ENCODE measurements around the gene PRSS48. TPM values are rescaled to one million over a fixed set of nuclear protein-coding genes. Genes with fewer than 3 reads are reported as not detected.
"Not testable (repeated sequence)": the region's sequence is repeated elsewhere in the genome, so short reads cannot be mapped to it uniquely, and the experiment has no call there.

The PRSS48 gene
- total RNA-seq, 2 experiments from 2014 or later = not detected

- peaks cover 2% of the 10 kb centered on the region for H3K27me3 Mint-ChIP-seq
- DNase-seq = no peak
- H3K9me3 Mint-ChIP-seq = no peaks in the 10 kb centered on the region
- ChIA-PET CTCF (no interaction called here), POLR2A (no interaction called here)
- H3K27ac Mint-ChIP-seq = no peak overlapping the region
- no peak overlapping the region for H3K4me3 Mint-ChIP-seq
- H3K4me1 Mint-ChIP-seq = no peaks in the 10 kb centered on the region
- H3K36me3 Mint-ChIP-seq (ENCODE audit: low read depth) = no peaks in the 10 kb centered on the region
Observed at GRCh38 chr4:151314479-151314878, 37.5 kb downstream of the PRSS48 start.

GRCh38 chr4:151315212-151315886 lies 38.4 kb downstream of the PRSS48 start:
- CTCF ChIA-PET = no interaction called here
- no peak overlapping the region for H3K4me3 Mint-ChIP-seq
- H3K4me1 Mint-ChIP-seq = no peaks in the 10 kb centered on the region
- H3K9me3 Mint-ChIP-seq = no peaks in the 10 kb centered on the region
- no peak overlapping the region for H3K27ac Mint-ChIP-seq
- no peak for DNase-seq
- peaks cover 10% of the 10 kb centered on the region for H3K27me3 Mint-ChIP-seq
- H3K36me3 Mint-ChIP-seq (ENCODE audit: low read depth) = no peaks in the 10 kb centered on the region
- POLR2A ChIA-PET = no interaction called here

GRCh38 chr4:151316645-151317044 lies 39.7 kb downstream of the PRSS48 start:
- Mint-ChIP-seq H3K9me3 (no peaks in the 10 kb centered on the region), H3K27ac (no peak overlapping the region), H3K4me1 (no peaks in the 10 kb centered on the region), H3K27me3 (peaks cover 17% of the 10 kb centered on the region), H3K36me3 (ENCODE audit: low read depth) (no peaks in the 10 kb centered on the region), H3K4me3 (no peak overlapping the region)
- CTCF ChIA-PET = no interaction called here
- POLR2A ChIA-PET = interaction anchor here (1.1 kb wide), 1 partner anchor 12 kb away, joined by 3 read pairs; no protein-coding TSS in a partner anchor
- DNase-seq = no peak

GRCh38 chr4:151318307-151319006 lies 41.5 kb downstream of the PRSS48 start:
- no peaks in the 10 kb centered on the region for H3K4me1 Mint-ChIP-seq
- H3K27ac Mint-ChIP-seq = no peak overlapping the region
- H3K9me3 Mint-ChIP-seq = no peaks in the 10 kb centered on the region
- POLR2A ChIA-PET = no interaction called here
- no peak for DNase-seq
- CTCF ChIA-PET = no interaction called here
- H3K4me3 Mint-ChIP-seq = no peak overlapping the region
- H3K36me3 Mint-ChIP-seq (ENCODE audit: low read depth) = no peaks in the 10 kb centered on the region
- peaks cover 29% of the 10 kb centered on the region for H3K27me3 Mint-ChIP-seq

- Mint-ChIP-seq H3K4me1 (peaks cover 4% of the 10 kb centered on the region), H3K9me3 (no peaks in the 10 kb centered on the region), H3K27ac (no peak overlapping the region), H3K27me3 (peaks cover 40% of the 10 kb centered on the region), H3K4me3 (no peak overlapping the region), H3K36me3 (ENCODE audit: low read depth) (no peaks in the 10 kb centered on the region)
- ChIA-PET CTCF (no interaction called here), POLR2A (no interaction called here)
- no peak for DNase-seq
Observed at GRCh38 chr4:151319490-151319889, 42.5 kb downstream of the PRSS48 start.

GRCh38 chr4:151321586-151321985 lies 44.6 kb downstream of the PRSS48 start:
- Mint-ChIP-seq H3K27ac (no peak overlapping the region), H3K27me3 (peaks cover 52% of the 10 kb centered on the region), H3K9me3 (no peaks in the 10 kb centered on the region), H3K4me1 (peaks cover 9% of the 10 kb centered on the region), H3K4me3 (no peak overlapping the region), H3K36me3 (ENCODE audit: low read depth) (no peaks in the 10 kb centered on the region)
- ChIA-PET CTCF (no interaction called here), POLR2A (no interaction called here)
- DNase-seq = no peak

- H3K27ac Mint-ChIP-seq; H3K4me1 Mint-ChIP-seq; DNase-seq; H3K36me3 Mint-ChIP-seq (ENCODE audit: low read depth); H3K9me3 Mint-ChIP-seq; CTCF ChIA-PET; H3K4me3 Mint-ChIP-seq: not testable (repeated sequence)
- POLR2A ChIA-PET = interaction anchor here (0.6 kb wide), 1 partner anchor 628 kb away, joined by 3 read pairs; no protein-coding TSS in a partner anchor
- peaks cover 56% of the 10 kb centered on the region for H3K27me3 Mint-ChIP-seq
Observed at GRCh38 chr4:151322161-151322560, 45.2 kb downstream of the PRSS48 start.

GRCh38 chr4:151322570-151322969 lies 45.6 kb downstream of the PRSS48 start:
- no peak for DNase-seq
- ChIA-PET POLR2A (interaction anchor here (0.6 kb wide), 1 partner anchor 627 kb away, joined by 3 read pairs; no protein-coding TSS in a partner anchor), CTCF (no interaction called here)
- no peak overlapping the region for H3K27ac Mint-ChIP-seq
- peaks cover 9% of the 10 kb centered on the region for H3K4me1 Mint-ChIP-seq
- H3K9me3 Mint-ChIP-seq = no peaks in the 10 kb centered on the region
- no peak overlapping the region for H3K4me3 Mint-ChIP-seq
- no peaks in the 10 kb centered on the region for H3K36me3 Mint-ChIP-seq (ENCODE audit: low read depth)
- H3K27me3 Mint-ChIP-seq = peaks cover 56% of the 10 kb centered on the region

GRCh38 chr4:151323667-151324066 lies 46.7 kb downstream of the PRSS48 start:
- peaks cover 9% of the 10 kb centered on the region for H3K4me1 Mint-ChIP-seq
- H3K27ac Mint-ChIP-seq = no peak overlapping the region
- no peaks in the 10 kb centered on the region for H3K36me3 Mint-ChIP-seq (ENCODE audit: low read depth)
- CTCF ChIA-PET = interaction anchor here (1.0 kb wide), 1 partner anchor 46 kb away, joined by 3 read pairs; the partner anchor contains the start of gene PRSS48
- H3K9me3 Mint-ChIP-seq = no peaks in the 10 kb centered on the region
- H3K27me3 Mint-ChIP-seq = peaks cover 60% of the 10 kb centered on the region
- no peak for DNase-seq
- no peak overlapping the region for H3K4me3 Mint-ChIP-seq
- POLR2A ChIA-PET = no interaction called here

GRCh38 chr4:151324124-151324751 lies 47.3 kb downstream of the PRSS48 start:
- no peaks in the 10 kb centered on the region for H3K36me3 Mint-ChIP-seq (ENCODE audit: low read depth)
- H3K4me3 Mint-ChIP-seq = no peak overlapping the region
- ChIA-PET POLR2A (no interaction called here), CTCF (interaction anchor here (1.0 kb wide), 1 partner anchor 47 kb away, joined by 3 read pairs; the partner anchor contains the start of gene PRSS48)
- no peak for DNase-seq
- H3K4me1 Mint-ChIP-seq = peaks cover 9% of the 10 kb centered on the region
- no peaks in the 10 kb centered on the region for H3K9me3 Mint-ChIP-seq
- no peak overlapping the region for H3K27ac Mint-ChIP-seq
- H3K27me3 Mint-ChIP-seq = peaks cover 64% of the 10 kb centered on the region

- no peak for DNase-seq
- ChIA-PET CTCF (no interaction called here), POLR2A (no interaction called here)
- Mint-ChIP-seq H3K9me3 (no peaks in the 10 kb centered on the region), H3K4me1 (peaks cover 9% of the 10 kb centered on the region), H3K27ac (no peak overlapping the region), H3K4me3 (no peak overlapping the region), H3K36me3 (ENCODE audit: low read depth) (no peaks in the 10 kb centered on the region), H3K27me3 (peaks cover 62% of the 10 kb centered on the region)
Observed at GRCh38 chr4:151324752-151325110, 47.8 kb downstream of the PRSS48 start.

- H3K27me3 Mint-ChIP-seq = peaks cover 56% of the 10 kb centered on the region
- no peak for DNase-seq
Observed at GRCh38 chr4:151325111-151325948, 48.4 kb downstream of the PRSS48 start, which contains the start of gene SH3D19. TSS of gene SH3D19 (minus strand) at chr4:151325605. CDS start at chr4:151325352, 253 bp downstream.

GRCh38 chr4:151325949-151326246 lies 48.9 kb downstream of the PRSS48 start:
- Mint-ChIP-seq H3K9me3 (peaks cover 3% of the 10 kb centered on the region), H3K4me3 (peak overlapping the region; percentile 26), H3K27me3 (peaks cover 56% of the 10 kb centered on the region), H3K27ac (no peak overlapping the region), H3K36me3 (ENCODE audit: low read depth) (no peaks in the 10 kb centered on the region), H3K4me1 (peaks cover 9% of the 10 kb centered on the region)
- ChIA-PET POLR2A (no interaction called here), CTCF (interaction anchor here (0.8 kb wide), 1 partner anchor 476 kb away, joined by 3 read pairs; no protein-coding TSS in a partner anchor)
- no peak for DNase-seq

More at GRCh38 chr4:151325111-151325948, 48.4 kb downstream of the PRSS48 start, which contains the start of gene SH3D19:
- Mint-ChIP-seq H3K4me3 (peak within 1 kb of the TSS; percentile 55), H3K36me3 (ENCODE audit: low read depth) (no peaks in the 10 kb centered on the region), H3K9me3 (no peaks in the 10 kb centered on the region), H3K4me1 (peaks cover 9% of the 10 kb centered on the region), H3K27ac (no peak within 1 kb of the TSS)
- ChIA-PET POLR2A (no interaction called here), CTCF (no interaction called here)
